ENCODE data around the gene ATP2C2. TPM values are rescaled to one million over a fixed set of nuclear protein-coding genes. Genes with fewer than 3 reads are reported as not detected.

ATP2C2 gene
- total RNA-seq, 1 experiment from 2014 or later: 4.3 TPM

GRCh38 chr16:84368308-84368996 is at the start of gene ATP2C2 (continued):
- TF ChIP-seq USF2 (CRISPR knock-in tag; IDR thresholded peaks at IDR 0.05) (no peak), EMX1 (CRISPR knock-in tag; IDR thresholded peaks at IDR 0.05) (no peak), ZSCAN18 (CRISPR knock-in tag; IDR thresholded peaks at IDR 0.05) (no peak), FOXP1 (CRISPR knock-in tag; IDR thresholded peaks at IDR 0.05; ENCODE audit: borderline replicate concordance) (0 out of 2 replicates have a peak, but pooled peaks have one; percentile 14), NFATC4 (CRISPR knock-in tag; IDR thresholded peaks at IDR 0.05) (no peak), MAX (CRISPR knock-in tag; IDR thresholded peaks at IDR 0.05) (peak; percentile 41), ZNF396 (CRISPR knock-in tag; IDR thresholded peaks at IDR 0.05; ENCODE audit: borderline replicate concordance) (no peak), ZBTB43 (CRISPR knock-in tag; IDR thresholded peaks at IDR 0.05) (no peak), ZBTB21 (CRISPR knock-in tag; IDR thresholded peaks at IDR 0.05; ENCODE audit: borderline replicate concordance) (no peak), PRRX2 (CRISPR knock-in tag; IDR thresholded peaks at IDR 0.05) (no peak), ZNF423 (CRISPR knock-in tag; IDR thresholded peaks at IDR 0.05) (peak; percentile 21; the same call in 1 of the 2 replicates), GRHL2 (CRISPR knock-in tag; IDR thresholded peaks at IDR 0.05; ENCODE audit: insufficient replicate concordance, severe bottlenecking) (no peak), AR (CRISPR knock-in tag; IDR thresholded peaks at IDR 0.05) (no peak), CTCF (IDR thresholded peaks at IDR 0.05) (no peak), ATF6 (CRISPR knock-in tag; IDR thresholded peaks at IDR 0.05) (no peak), SP1 (CRISPR knock-in tag; conservative IDR thresholded peaks at IDR 0.05) (0 out of 2 replicates have a peak, but pooled peaks have one; percentile 31), STAT6 (CRISPR knock-in tag; conservative IDR thresholded peaks at IDR 0.05; ENCODE audit: low read depth) (no peak), TEAD4 (CRISPR knock-in tag; IDR thresholded peaks at IDR 0.05) (no peak), ATF1 (CRISPR knock-in tag; IDR thresholded peaks at IDR 0.05) (no peak), ZNF671 (CRISPR knock-in tag; IDR thresholded peaks at IDR 0.05) (no peak), USF1 (CRISPR knock-in tag; IDR thresholded peaks at IDR 0.05) (no peak), ZMAT4 (CRISPR knock-in tag; IDR thresholded peaks at IDR 0.05) (no peak), IRF2 (CRISPR knock-in tag; IDR thresholded peaks at IDR 0.05; ENCODE audit: borderline replicate concordance, low read depth) (no peak), HMGA2 (CRISPR knock-in tag; IDR thresholded peaks at IDR 0.05) (no peak)

Measured in WTC11 (cell line).